GM23338 (cell line): ENCODE measurements around the gene CDH23.

Experiments used
- EZH2 ChIP-seq: fragments of 200-600 bp; sonication (generic); IDR thresholded peaks from one replicate; pipeline ENCODE4 v1.8.0; 2017; ENCODE audit warnings: antibody characterized with exemption, mild to moderate bottlenecking, low read depth; ENCODE audit not compliant: unreplicated experiment
- NANOG ChIP-seq: IDR thresholded peaks from 2 replicates; pipeline ENCODE4 v1.6.1; 2016; ENCODE audit warnings: antibody characterized with exemption, borderline replicate concordance
- TF ChIP-seq, protein P1 (sequence below), 2 experiments: fragments of 200-600 bp in 1 of 2; sonication (generic) in 1 of 2; conservative IDR thresholded peaks; 2 replicates each; pipeline versions ENCODE4 v1.5.1 to v1.6.1; 2016 to 2017; ENCODE audit warnings: antibody characterized with exemption in 2 of 2, low read depth in 2 of 2, mild to moderate bottlenecking in 2 of 2, moderate library complexity in 1 of 2
- TF ChIP-seq, protein P2 (sequence below): IDR thresholded peaks from one replicate; pipeline ENCODE4 v1.6.1; 2018; ENCODE audit warnings: antibody characterized with exemption; ENCODE audit not compliant: unreplicated experiment

DNA sequence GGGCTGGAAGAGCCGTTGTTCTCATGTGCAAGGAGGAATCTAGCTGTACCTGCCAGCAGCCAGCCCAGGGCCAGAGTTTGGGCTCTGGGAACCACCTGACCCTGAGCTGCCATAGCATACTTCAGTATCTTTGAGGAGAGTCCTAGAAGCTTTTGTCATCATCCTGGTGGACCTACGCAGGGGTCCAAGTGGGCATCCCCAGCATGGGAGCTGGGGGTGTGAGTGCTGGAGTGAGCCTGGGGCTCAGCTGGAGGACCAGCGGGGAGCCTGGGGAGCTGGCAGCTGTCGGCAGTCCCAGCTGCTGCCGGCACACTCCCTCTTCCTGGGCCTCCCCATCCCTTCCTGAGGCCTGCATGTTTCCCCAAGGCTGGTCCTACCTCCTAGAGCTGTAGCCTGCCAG lies 290.4 kb downstream of the CDH23 start:
- TF ChIP-seq, protein P1, sequence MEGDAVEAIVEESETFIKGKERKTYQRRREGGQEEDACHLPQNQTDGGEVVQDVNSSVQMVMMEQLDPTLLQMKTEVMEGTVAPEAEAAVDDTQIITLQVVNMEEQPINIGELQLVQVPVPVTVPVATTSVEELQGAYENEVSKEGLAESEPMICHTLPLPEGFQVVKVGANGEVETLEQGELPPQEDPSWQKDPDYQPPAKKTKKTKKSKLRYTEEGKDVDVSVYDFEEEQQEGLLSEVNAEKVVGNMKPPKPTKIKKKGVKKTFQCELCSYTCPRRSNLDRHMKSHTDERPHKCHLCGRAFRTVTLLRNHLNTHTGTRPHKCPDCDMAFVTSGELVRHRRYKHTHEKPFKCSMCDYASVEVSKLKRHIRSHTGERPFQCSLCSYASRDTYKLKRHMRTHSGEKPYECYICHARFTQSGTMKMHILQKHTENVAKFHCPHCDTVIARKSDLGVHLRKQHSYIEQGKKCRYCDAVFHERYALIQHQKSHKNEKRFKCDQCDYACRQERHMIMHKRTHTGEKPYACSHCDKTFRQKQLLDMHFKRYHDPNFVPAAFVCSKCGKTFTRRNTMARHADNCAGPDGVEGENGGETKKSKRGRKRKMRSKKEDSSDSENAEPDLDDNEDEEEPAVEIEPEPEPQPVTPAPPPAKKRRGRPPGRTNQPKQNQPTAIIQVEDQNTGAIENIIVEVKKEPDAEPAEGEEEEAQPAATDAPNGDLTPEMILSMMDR (conservative IDR thresholded peaks at IDR 0.05; ENCODE audit: low read depth in 2 of 2): no peak
- TF ChIP-seq, protein P2, sequence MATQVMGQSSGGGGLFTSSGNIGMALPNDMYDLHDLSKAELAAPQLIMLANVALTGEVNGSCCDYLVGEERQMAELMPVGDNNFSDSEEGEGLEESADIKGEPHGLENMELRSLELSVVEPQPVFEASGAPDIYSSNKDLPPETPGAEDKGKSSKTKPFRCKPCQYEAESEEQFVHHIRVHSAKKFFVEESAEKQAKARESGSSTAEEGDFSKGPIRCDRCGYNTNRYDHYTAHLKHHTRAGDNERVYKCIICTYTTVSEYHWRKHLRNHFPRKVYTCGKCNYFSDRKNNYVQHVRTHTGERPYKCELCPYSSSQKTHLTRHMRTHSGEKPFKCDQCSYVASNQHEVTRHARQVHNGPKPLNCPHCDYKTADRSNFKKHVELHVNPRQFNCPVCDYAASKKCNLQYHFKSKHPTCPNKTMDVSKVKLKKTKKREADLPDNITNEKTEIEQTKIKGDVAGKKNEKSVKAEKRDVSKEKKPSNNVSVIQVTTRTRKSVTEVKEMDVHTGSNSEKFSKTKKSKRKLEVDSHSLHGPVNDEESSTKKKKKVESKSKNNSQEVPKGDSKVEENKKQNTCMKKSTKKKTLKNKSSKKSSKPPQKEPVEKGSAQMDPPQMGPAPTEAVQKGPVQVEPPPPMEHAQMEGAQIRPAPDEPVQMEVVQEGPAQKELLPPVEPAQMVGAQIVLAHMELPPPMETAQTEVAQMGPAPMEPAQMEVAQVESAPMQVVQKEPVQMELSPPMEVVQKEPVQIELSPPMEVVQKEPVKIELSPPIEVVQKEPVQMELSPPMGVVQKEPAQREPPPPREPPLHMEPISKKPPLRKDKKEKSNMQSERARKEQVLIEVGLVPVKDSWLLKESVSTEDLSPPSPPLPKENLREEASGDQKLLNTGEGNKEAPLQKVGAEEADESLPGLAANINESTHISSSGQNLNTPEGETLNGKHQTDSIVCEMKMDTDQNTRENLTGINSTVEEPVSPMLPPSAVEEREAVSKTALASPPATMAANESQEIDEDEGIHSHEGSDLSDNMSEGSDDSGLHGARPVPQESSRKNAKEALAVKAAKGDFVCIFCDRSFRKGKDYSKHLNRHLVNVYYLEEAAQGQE: no peak
- no peak for TF ChIP-seq EZH2
- no peak for TF ChIP-seq NANOG
